Astrocyte (in vitro differentiated cells and primary cell): ENCODE data around the gene RNF157. TPM values are rescaled to one million over a fixed set of nuclear protein-coding genes. Genes with fewer than 3 reads are reported as not detected.

ENCODE experiments used
- DNase-seq: peaks from one replicate; pipeline ENCODE4 v3.0.0-alpha.2; 2010; ENCODE audit warnings: low read depth
- FAIRE-seq: peaks from 2 replicates; lab custom pipeline; 2011; peaks lifted over from hg19 to GRCh38; lab: Jason Lieb, UNC
- H2AFZ ChIP-seq: 2 replicates; pipeline ENCODE4 v1.6.0; 2012; ENCODE audit warnings: low read depth, low read length, inconsistent platforms
- H3K27ac ChIP-seq: 2 replicates; pipeline ENCODE4 v1.5.1; 2011; ENCODE audit warnings: low read depth, low read length, inconsistent platforms
- H3K27me3 ChIP-seq: 2 replicates; pipeline ENCODE4 v1.6.0; 2011; ENCODE audit warnings: low read length, inconsistent platforms; ENCODE audit not compliant: insufficient read depth
- H3K36me3 ChIP-seq: 2 replicates; pipeline ENCODE4 v1.5.1; 2011; ENCODE audit warnings: low read length, inconsistent platforms; ENCODE audit not compliant: insufficient read depth
- H3K4me1 ChIP-seq: 2 replicates; pipeline ENCODE4 v1.5.1; 2011; ENCODE audit warnings: low read length, inconsistent platforms; ENCODE audit not compliant: insufficient read depth
- H3K4me2 ChIP-seq: 2 replicates; pipeline ENCODE4 v1.6.0; 2012; ENCODE audit warnings: low read length, inconsistent platforms
- H3K4me3 ChIP-seq: 2 replicates; pipeline ENCODE4 v1.5.1; 2011; ENCODE audit warnings: low read depth, mild to moderate bottlenecking, low read length, inconsistent platforms; ENCODE audit not compliant: insufficient read depth
- H3K79me2 ChIP-seq: 2 replicates; pipeline ENCODE4 v1.6.0; 2012; ENCODE audit warnings: mild to moderate bottlenecking, low read length, inconsistent platforms; ENCODE audit not compliant: insufficient read depth
- H3K9ac ChIP-seq: 2 replicates; pipeline ENCODE4 v1.6.0; 2012; ENCODE audit warnings: mild to moderate bottlenecking, low read length, inconsistent platforms
- H3K9me3 ChIP-seq: 2 replicates; pipeline ENCODE4 v1.5.1; 2012; ENCODE audit warnings: low read depth, mild to moderate bottlenecking, low read length, inconsistent platforms; ENCODE audit not compliant: insufficient read depth
- H4K20me1 ChIP-seq: 2 replicates; pipeline ENCODE4 v1.6.0; 2012; ENCODE audit warnings: low read length, inconsistent platforms; ENCODE audit not compliant: insufficient read depth
- H3K27ac Mint-ChIP-seq: one replicate; pipeline ENCODE4 v1.8.0; 2021; ENCODE audit warnings: mild to moderate bottlenecking, mixed read lengths; ENCODE audit not compliant: unreplicated experiment
- H3K27me3 Mint-ChIP-seq: one replicate; pipeline ENCODE4 v1.8.0; 2021; ENCODE audit warnings: low read depth, mixed read lengths; ENCODE audit not compliant: unreplicated experiment
- H3K36me3 Mint-ChIP-seq: one replicate; pipeline ENCODE4 v1.8.0; 2021; ENCODE audit warnings: low read depth, mixed read lengths; ENCODE audit not compliant: unreplicated experiment
- H3K4me1 Mint-ChIP-seq: one replicate; pipeline ENCODE4 v1.8.0; 2021; ENCODE audit warnings: low read depth, mixed read lengths; ENCODE audit not compliant: unreplicated experiment
- H3K4me3 Mint-ChIP-seq: one replicate; pipeline ENCODE4 v1.8.0; 2021; ENCODE audit warnings: mild to moderate bottlenecking, moderate library complexity, mixed read lengths; ENCODE audit not compliant: unreplicated experiment
- H3K9me3 Mint-ChIP-seq: one replicate; pipeline ENCODE4 v1.8.0; 2021; ENCODE audit warnings: mild to moderate bottlenecking, mixed read lengths; ENCODE audit not compliant: unreplicated experiment
- CTCF ChIP-seq: IDR thresholded peaks from 2 replicates; pipeline ENCODE4 v1.5.1; 2011; ENCODE audit warnings: low read depth, mild to moderate bottlenecking, inconsistent platforms, low read length, moderate library complexity; ENCODE audit not compliant: insufficient read depth
- EZH2 ChIP-seq: IDR thresholded peaks from 2 replicates; pipeline ENCODE4 v1.6.1; 2012; ENCODE audit warnings: mild to moderate bottlenecking, low read length, inconsistent platforms; ENCODE audit not compliant: insufficient read depth
- total RNA-seq: library from RNA; stranded (reverse); gene quantifications from 2 replicates; pipeline ENCODE4 v1.2.1, GENCODE V29; 2021

RNF157 gene
- total RNA-seq, 1 donor from 2014 or later, result 1.4 TPM

GRCh38 chr17:76235883-76236282 is 4.4 kb downstream of the RNF157 start:
- Mint-ChIP-seq H3K27me3 (peaks cover 13% of the 10 kb centered on the region), H3K4me3 (no peak overlapping the region), H3K9me3 (no peaks in the 10 kb centered on the region), H3K36me3 (no peaks in the 10 kb centered on the region), H3K4me1 (no peaks in the 10 kb centered on the region), H3K27ac (no peak overlapping the region)
- H3K9ac ChIP-seq, result no peak overlapping the region
- no peaks in the 10 kb centered on the region for H4K20me1 ChIP-seq
- peaks cover 4% of the 10 kb centered on the region for H3K4me1 ChIP-seq
- H2AFZ ChIP-seq, result no peak overlapping the region
- H3K36me3 ChIP-seq, result no peaks in the 10 kb centered on the region
- H3K79me2 ChIP-seq, result no peaks in the 10 kb centered on the region
- no peak overlapping the region for H3K4me2 ChIP-seq
- no peak overlapping the region for H3K4me3 ChIP-seq
- H3K27ac ChIP-seq, result no peak overlapping the region
- no peak for DNase-seq
- no peak for FAIRE-seq
- H3K9me3 ChIP-seq, result no peaks in the 10 kb centered on the region
- TF ChIP-seq EZH2 (no peak), CTCF (no peak)
- peaks cover 17% of the 10 kb centered on the region for H3K27me3 ChIP-seq

GRCh38 chr17:76234354-76234679 is 6.0 kb downstream of the RNF157 start:
- no peak overlapping the region for H3K9ac ChIP-seq
- H3K9me3 ChIP-seq, result no peaks in the 10 kb centered on the region
- H2AFZ ChIP-seq, result no peak overlapping the region
- Mint-ChIP-seq H3K27ac (no peak overlapping the region), H3K36me3 (no peaks in the 10 kb centered on the region), H3K4me1 (no peaks in the 10 kb centered on the region), H3K9me3 (no peaks in the 10 kb centered on the region), H3K27me3 (peaks cover 16% of the 10 kb centered on the region), H3K4me3 (no peak overlapping the region)
- no peak for FAIRE-seq
- H3K36me3 ChIP-seq, result no peaks in the 10 kb centered on the region
- TF ChIP-seq CTCF (no peak), EZH2 (no peak)
- no peaks in the 10 kb centered on the region for H4K20me1 ChIP-seq
- H3K27me3 ChIP-seq, result peaks cover 18% of the 10 kb centered on the region
- H3K4me3 ChIP-seq, result no peak overlapping the region
- no peaks in the 10 kb centered on the region for H3K79me2 ChIP-seq
- no peak overlapping the region for H3K4me2 ChIP-seq
- no peaks in the 10 kb centered on the region for H3K4me1 ChIP-seq
- H3K27ac ChIP-seq, result no peak overlapping the region
- DNase-seq, result no peak

- Histone ChIP-seq H3K9me3 (no peaks in the 10 kb centered on the region), H2AFZ (no peak overlapping the region)
Observed at GRCh38 chr17:76233588-76234353, 6.5 kb downstream of the RNF157 start.

More at GRCh38 chr17:76233588-76234353, 6.5 kb downstream of the RNF157 start:
- Histone ChIP-seq H3K4me3 (no peak overlapping the region), H4K20me1 (no peaks in the 10 kb centered on the region), H3K27ac (no peak overlapping the region), H3K9ac (no peak overlapping the region), H3K79me2 (no peaks in the 10 kb centered on the region), H3K4me2 (no peak overlapping the region), H3K36me3 (no peaks in the 10 kb centered on the region), H3K27me3 (peaks cover 12% of the 10 kb centered on the region), H3K4me1 (no peaks in the 10 kb centered on the region)
- H3K4me1 Mint-ChIP-seq, result no peaks in the 10 kb centered on the region
- no peaks in the 10 kb centered on the region for H3K9me3 Mint-ChIP-seq
- FAIRE-seq (no peak), DNase-seq (no peak)
- H3K4me3 Mint-ChIP-seq, result no peak overlapping the region
- TF ChIP-seq EZH2, result no peak
- no peak for TF ChIP-seq CTCF
- no peak overlapping the region for H3K27ac Mint-ChIP-seq
- H3K27me3 Mint-ChIP-seq, result peaks cover 13% of the 10 kb centered on the region
- no peaks in the 10 kb centered on the region for H3K36me3 Mint-ChIP-seq
